KMS-11 (cell line): ENCODE data around the gene MOG.

Source experiments
- H2AFZ ChIP-seq: fragments of 200-600 bp; sonication (generic); 2 replicates; pipeline ENCODE4 v1.6.1; 2016; ENCODE audit warnings: antibody characterized with exemption, mixed run types, low read depth
- H3K27ac ChIP-seq: fragments of 200-600 bp; sonication (generic); 2 replicates; pipeline ENCODE4 v1.6.1; 2016; ENCODE audit warnings: mild to moderate bottlenecking, mixed run types
- H3K27me3 ChIP-seq: fragments of 200-600 bp; sonication (generic); 2 replicates; pipeline ENCODE4 v1.6.1; 2017; ENCODE audit warnings: mild to moderate bottlenecking, low read depth, mixed run types, moderate library complexity; ENCODE audit not compliant: insufficient read depth
- H3K36me3 ChIP-seq: fragments of 200-600 bp; sonication (generic); 2 replicates; pipeline ENCODE4 v1.6.1; 2017; ENCODE audit warnings: mild to moderate bottlenecking, mixed run types; ENCODE audit not compliant: insufficient read depth
- H3K4me1 ChIP-seq: fragments of 200-600 bp; sonication (generic); 2 replicates; pipeline ENCODE4 v1.6.1; 2016; ENCODE audit warnings: mild to moderate bottlenecking, low read depth, mixed run types; ENCODE audit not compliant: poor library complexity, severe bottlenecking
- H3K4me2 ChIP-seq: fragments of 200-600 bp; sonication (generic); 2 replicates; pipeline ENCODE4 v1.7.0; 2016; ENCODE audit warnings: mild to moderate bottlenecking, mixed run types
- H3K4me3 ChIP-seq: fragments of 200-600 bp; sonication (generic); IDR thresholded peaks from 2 replicates; pipeline ENCODE4 v1.6.1; 2017; ENCODE audit warnings: low read depth, low read length, mixed read lengths; ENCODE audit not compliant: insufficient read depth
- H3K79me2 ChIP-seq: fragments of 200-600 bp; sonication (generic); 2 replicates; pipeline ENCODE4 v1.6.1; 2016; ENCODE audit warnings: low read depth, mixed run types; ENCODE audit not compliant: insufficient read depth
- H3K9ac ChIP-seq: fragments of 200-600 bp; sonication (generic); 2 replicates; pipeline ENCODE4 v1.6.1; 2016; ENCODE audit warnings: mild to moderate bottlenecking, mixed run types
- H4K20me1 ChIP-seq: fragments of 200-600 bp; sonication (generic); 2 replicates; pipeline ENCODE4 v1.6.1; 2016; ENCODE audit warnings: mild to moderate bottlenecking, mixed run types; ENCODE audit not compliant: insufficient read depth
- TF ChIP-seq, protein P1 (sequence below): fragments of 200-600 bp; sonication (generic); conservative IDR thresholded peaks from 2 replicates; pipeline ENCODE4 v1.6.1; 2017; ENCODE audit warnings: low read depth, mild to moderate bottlenecking, antibody characterized with exemption, low read length, moderate library complexity, mixed read lengths

The MOG gene

DNA sequence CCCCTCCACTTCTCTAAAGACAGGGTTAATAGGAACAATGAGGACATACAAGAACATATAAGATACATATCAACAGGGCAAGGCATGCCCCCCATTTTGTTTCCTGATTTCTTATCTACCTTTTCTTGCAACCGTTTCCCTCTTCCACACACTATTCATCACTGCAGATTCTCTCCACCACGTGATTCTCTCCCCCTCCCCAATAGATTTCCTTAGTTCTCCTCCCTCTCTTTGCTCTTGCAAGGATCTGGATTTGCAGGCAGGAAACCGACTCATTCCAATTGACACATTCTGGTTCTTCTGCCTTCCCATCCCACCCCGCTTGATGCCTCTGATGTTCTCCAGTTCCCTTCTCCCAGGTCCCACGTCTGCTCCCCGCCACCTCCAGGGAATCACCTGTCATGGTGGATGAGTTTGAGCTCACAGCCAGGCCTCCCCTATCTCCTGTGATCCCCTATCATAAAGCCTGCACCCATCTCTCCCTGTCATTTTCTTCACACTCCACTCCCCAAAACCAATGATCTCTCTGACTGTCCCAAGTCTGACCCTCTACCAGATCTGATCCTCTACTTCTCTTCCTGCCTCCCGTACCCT is 31.5 kb upstream of the MOG start:
- Histone ChIP-seq H3K4me3 (no peak overlapping the region), H3K27me3 (no peaks in the 10 kb centered on the region), H4K20me1 (no peaks in the 10 kb centered on the region), H3K79me2 (no peaks in the 10 kb centered on the region), H3K4me1 (peaks cover 6% of the 10 kb centered on the region), H3K4me2 (no peak overlapping the region), H3K36me3 (no peaks in the 10 kb centered on the region), H3K9ac (no peak overlapping the region), H3K27ac (no peak overlapping the region), H2AFZ (no peak overlapping the region)
- TF ChIP-seq, protein P1, sequence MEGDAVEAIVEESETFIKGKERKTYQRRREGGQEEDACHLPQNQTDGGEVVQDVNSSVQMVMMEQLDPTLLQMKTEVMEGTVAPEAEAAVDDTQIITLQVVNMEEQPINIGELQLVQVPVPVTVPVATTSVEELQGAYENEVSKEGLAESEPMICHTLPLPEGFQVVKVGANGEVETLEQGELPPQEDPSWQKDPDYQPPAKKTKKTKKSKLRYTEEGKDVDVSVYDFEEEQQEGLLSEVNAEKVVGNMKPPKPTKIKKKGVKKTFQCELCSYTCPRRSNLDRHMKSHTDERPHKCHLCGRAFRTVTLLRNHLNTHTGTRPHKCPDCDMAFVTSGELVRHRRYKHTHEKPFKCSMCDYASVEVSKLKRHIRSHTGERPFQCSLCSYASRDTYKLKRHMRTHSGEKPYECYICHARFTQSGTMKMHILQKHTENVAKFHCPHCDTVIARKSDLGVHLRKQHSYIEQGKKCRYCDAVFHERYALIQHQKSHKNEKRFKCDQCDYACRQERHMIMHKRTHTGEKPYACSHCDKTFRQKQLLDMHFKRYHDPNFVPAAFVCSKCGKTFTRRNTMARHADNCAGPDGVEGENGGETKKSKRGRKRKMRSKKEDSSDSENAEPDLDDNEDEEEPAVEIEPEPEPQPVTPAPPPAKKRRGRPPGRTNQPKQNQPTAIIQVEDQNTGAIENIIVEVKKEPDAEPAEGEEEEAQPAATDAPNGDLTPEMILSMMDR = no peak

DNA sequence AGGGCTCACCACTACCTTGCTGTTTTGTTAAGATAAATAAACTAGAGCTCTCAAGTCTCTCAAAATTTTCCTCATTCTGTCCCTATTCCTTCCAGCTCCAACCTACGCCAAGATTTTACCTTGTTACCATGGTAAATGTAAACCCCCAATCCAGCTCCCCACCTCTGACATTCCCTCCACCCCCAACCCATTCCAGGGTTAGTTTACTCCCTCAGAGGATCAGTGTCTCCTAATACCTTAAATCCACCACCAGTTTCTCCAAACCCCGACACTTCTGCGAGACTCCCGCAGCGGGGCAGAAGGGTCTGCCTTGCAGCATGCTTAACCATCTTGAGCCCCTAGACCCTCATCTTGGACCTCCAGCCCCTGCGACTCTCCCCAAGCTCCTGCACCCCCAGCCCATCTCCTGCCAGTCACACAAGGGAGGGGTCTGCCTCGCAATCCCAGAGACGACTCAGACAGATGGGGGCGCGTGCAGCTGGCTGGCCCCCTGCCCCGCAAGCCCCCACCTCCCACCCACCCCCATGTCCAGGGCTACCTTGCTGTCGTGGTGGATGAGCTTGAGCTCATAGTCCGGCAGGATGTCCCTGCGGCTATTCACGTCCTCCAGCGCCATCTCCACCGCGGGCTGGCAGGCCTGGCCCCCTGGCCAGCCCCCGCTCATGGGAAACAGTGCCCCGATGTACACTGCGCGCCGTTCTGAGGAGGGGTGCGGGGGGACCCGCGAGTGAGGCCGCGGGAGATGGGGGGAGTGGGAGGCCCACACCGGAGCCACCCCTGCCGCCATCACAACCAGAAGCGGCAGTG is 29.7 kb upstream of the MOG start:
- no peak overlapping the region for H3K4me3 ChIP-seq
- no peak overlapping the region for H3K27ac ChIP-seq
- peaks cover 15% of the 10 kb centered on the region for H3K4me1 ChIP-seq
- H3K79me2 ChIP-seq = no peaks in the 10 kb centered on the region
- H3K4me2 ChIP-seq = no peak overlapping the region
- H3K36me3 ChIP-seq = no peaks in the 10 kb centered on the region
- TF ChIP-seq, protein P1 = no peak
- H3K9ac ChIP-seq = no peak overlapping the region
- H3K27me3 ChIP-seq = no peaks in the 10 kb centered on the region
- no peaks in the 10 kb centered on the region for H4K20me1 ChIP-seq
- H2AFZ ChIP-seq = no peak overlapping the region

DNA sequence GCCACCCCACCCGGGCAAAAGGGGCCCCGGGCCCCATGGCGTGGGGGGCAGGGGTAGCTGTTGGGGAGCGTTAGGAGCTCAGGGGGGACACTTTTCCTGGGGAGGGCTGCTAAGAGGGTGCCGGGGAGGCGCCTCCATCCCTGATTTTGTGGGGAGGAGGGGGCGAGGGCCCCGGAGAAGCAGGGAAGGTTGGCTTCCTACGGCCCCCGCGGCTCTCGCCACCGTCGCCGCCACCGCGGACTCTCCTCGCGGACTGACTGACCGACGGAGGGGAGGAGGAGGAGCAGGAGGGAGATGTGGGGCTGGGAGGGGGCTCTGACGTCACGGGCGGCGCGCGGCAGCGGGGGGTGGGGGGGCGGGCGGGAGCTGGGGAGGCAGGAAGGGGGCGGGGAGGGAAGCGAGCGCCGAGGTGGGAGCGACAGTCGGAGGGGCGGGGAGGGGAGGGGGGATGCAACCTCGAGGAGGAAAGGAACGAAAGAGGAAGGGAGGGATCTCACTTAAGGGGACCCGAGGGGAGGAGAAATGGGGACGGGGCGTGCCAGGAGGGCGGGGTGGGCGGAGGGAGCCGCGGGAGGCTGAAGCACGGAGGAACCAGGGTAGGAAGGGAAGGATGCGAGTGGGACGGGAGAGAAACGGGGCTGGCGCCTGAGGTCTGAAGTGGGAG is 29.0 kb upstream of the MOG start:
- H3K27ac ChIP-seq = 0 out of 2 replicates have a peak overlapping the region, but pooled peaks have one; percentile 22
- H3K4me2 ChIP-seq = peak overlapping the region; percentile 73
- TF ChIP-seq, protein P1 = no peak
- H3K4me3 ChIP-seq = no peak overlapping the region
- H3K4me1 ChIP-seq = peaks cover 15% of the 10 kb centered on the region
- peak overlapping the region; percentile 63; the same call in 1 of the 2 replicates for H3K9ac ChIP-seq
- H3K27me3 ChIP-seq = no peaks in the 10 kb centered on the region
- no peaks in the 10 kb centered on the region for H3K36me3 ChIP-seq
- H3K79me2 ChIP-seq = no peaks in the 10 kb centered on the region
- no peaks in the 10 kb centered on the region for H4K20me1 ChIP-seq
- H2AFZ ChIP-seq = peak overlapping the region; percentile 93

DNA sequence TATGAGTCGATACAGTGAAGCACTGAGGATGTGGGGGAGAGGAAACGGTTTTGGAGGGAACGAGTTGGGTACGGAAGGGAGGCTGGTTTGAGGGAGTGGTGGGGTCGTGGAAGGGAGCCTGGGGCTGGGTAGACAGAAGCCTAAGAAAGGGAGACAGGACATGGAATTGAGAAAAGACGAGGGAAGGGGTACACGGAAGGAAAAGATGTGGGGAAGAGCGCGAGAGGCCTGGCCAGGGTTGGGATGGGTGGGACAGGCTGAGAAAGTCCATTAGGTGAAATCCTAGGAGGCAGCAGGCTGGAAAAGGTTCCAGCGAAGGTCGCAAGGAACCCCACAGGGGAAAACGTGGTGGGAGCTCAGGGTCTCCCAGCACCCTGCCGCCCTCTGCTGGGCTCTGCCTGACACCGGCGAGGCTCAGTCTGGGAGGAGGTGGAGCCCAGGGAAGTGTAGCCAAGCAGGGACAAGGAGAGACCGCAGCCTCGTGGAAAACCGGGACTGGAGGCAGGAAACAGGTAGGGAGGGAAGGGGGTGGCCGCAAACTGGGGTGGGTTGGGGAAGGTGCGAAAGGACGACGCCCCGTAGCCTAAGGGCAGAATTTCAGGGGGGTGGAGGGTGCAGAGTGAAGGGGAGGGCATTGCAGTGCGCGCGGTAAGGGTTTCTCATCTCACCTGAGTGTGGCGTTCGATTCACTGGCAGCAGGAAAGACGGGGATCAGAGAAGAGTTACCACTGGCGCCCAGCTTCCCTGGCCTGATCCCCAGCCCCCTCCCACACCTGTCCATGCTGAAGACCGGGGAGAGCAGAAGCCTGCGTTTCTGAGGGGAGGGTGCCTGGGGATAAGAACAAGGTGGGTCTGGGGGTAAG is 28.2 kb upstream of the MOG start:
- Histone ChIP-seq H3K4me2 (peak overlapping the region; percentile 73), H3K9ac (peak overlapping the region; percentile 63; the same call in 1 of the 2 replicates), H3K27me3 (no peaks in the 10 kb centered on the region), H4K20me1 (no peaks in the 10 kb centered on the region), H3K27ac (0 out of 2 replicates have a peak overlapping the region, but pooled peaks have one; percentile 22), H3K4me1 (peaks cover 15% of the 10 kb centered on the region), H3K79me2 (no peaks in the 10 kb centered on the region), H2AFZ (peak overlapping the region; percentile 93), H3K4me3 (no peak overlapping the region), H3K36me3 (no peaks in the 10 kb centered on the region)
- TF ChIP-seq, protein P1 = peak; percentile 41; the same call in 1 of the 2 replicates
